DMS 273 (cell line): ENCODE measurements around the gene ALDH4A1.

Experiments
- DNase-seq: peaks from one replicate; lab custom pipeline; 2025; ENCODE audit not compliant: unreplicated experiment; lab: John Stamatoyannopoulos, UW

Gene ALDH4A1

DNA sequence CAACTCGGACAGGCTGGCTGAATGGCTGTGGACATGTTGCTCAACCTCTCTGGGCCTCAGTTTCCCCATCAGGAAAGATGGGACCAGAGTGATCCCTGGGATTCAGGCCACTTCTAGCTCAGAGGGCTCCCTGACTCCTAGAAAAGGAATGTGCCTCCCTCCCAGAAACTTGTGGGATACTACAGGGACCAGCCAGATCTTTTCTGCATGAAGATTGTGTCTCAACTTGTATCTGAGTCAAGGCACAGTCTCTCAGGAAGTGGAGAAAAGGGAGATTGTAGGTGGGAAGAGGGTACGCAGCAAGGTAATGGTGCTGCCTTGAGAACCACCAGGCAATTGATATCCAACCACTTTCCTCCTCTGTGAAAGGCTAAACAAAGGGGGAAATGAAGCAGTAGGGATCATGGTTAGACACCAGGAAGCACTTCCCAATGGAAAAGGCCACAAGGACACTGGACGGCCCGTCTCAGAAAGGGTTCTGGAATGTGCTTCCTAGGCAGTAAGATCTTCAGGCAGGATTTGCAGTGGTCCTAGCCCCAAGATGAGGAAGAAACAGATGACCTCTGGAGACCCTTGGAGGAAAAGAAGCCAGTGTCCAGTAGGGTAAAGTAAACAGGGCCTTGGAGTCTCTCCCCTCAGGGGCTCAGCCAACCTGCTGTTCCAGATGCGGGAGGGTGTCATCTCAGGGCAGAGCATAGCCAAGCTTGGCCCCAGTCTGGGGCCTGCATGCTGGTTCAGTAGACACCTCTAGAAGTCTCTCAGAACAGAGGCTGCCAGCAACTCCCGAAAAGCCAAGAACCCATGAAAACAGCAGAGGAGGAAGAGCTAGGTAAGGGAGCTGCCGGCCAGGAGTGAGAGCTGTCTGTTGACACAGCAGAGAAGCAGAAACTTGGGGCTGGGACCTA is 37.3 kb upstream of the ALDH4A1 start:
- peak; percentile 39 for DNase-seq

DNA sequence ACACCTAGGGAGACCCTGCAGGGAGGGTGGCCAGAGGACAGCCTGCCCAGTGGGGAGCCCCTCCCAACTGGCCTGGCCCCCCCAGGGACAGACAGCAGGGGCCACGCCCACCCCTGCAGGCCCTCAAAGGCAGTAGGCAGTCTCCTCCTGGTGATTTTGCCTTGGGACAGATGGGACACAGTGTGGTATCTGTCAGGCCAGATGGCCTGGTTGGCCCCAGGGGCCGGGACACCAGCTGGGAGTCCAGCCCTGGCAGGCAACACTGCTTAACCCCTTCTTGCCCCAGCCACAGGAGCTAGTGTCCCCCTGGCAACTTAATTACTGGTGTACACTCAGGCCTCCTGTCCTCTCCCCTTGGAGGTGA is 36.3 kb upstream of the ALDH4A1 start:
- peak; percentile 96 for DNase-seq

DNA sequence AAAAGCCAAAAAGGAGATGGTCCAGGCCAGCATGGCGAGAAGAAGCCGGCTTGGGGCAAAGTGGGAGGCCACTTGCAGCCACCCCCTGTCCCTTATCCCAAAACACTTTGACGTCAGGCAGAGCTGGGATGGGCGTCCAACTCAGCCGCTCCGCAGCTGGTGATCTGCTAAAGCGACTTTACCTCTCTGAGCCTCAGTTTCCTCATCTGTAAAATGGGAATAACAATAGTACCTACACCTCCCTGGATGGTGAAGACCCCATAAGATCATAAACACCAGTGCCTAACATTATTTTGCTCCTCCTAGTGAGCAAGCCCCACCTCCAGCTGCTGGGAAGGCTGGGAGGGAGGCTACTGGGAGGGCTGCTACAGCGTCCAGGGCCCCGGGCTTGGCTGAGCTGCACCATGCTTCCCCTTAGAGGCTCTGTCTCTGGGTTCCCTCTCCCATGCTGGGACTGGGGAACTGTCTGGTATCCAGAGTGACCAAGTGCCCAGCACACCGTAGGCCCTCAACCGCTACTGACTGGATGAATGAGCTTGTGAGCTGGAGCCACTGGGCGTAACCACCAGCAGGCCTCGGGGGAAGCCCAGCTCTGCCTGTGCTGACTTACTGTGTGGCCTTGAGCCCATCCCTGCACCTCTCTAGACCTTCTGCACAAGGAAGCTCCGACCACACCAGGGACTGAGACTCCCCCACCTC is 35.8 kb upstream of the ALDH4A1 start:
- DNase-seq, result peak; percentile 86

DNA sequence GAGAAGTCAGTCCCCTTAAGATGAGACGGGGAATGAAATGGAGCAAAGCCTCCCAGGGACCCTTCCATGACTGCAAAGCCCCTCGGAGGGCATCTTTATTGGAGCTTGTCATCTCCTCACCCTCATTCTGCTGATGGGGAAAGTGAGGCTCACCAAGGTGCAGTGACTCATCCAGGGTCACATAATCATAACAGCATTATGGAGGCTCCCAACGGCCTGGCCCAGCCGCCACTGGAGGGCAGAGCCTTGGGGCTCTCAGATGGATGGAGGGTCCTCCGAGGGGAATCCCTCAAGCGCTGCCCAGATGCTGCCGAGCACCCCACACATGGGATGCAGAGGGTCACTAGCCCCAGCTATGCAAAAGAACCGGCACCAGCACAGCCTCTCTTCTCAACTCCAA is 35.2 kb upstream of the ALDH4A1 start:
- no peak for DNase-seq

DNA sequence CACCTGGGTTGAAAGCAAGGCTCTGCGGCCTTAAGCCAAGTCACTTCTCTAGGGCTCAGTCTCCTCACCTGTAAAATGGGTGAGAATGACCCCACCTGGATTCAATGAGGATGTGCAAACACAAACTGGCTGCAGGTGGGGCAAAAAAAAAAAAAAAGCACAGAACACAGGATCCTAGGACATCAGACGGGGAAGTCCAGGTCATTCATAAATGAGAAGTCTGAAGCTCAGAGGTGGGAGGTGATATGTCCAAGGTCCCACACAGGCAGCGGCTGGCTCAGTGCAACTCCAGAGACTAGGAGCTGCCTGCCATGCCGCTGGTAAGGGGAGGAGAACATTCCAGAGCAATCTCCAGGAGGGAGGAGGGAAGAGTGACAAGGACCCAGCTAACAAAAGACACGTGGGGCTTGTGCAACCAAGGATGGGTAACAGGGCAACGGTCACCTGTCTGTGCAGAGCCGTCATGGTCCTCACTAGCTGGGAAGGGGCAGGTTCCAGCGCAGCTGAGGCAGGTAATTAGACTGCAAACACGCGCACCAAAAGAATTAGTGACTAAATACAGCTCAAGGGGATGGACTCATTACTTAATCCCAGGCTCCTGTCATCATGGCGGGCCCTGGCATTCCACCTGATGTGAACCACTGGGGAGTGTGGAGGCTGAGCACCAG is 34.6 kb upstream of the ALDH4A1 start:
- DNase-seq, result no peak

DNA sequence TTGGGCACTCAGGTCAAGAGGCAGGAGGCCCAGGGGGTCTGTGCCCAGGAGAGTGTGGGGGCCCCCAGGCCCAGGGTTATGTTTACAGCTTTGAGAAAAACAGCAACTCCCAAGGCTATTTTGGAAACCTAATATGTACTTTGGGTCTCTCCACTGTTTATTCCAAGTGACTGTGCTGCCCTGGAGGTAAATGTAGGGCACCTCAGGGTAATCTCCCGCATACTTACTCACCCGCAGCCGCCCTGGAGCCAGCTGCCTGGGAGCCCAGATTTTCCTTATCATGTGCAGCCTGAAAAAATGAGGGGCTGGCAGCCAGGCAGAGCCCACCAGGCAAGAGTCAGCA is 34.1 kb upstream of the ALDH4A1 start:
- no peak for DNase-seq

DNA sequence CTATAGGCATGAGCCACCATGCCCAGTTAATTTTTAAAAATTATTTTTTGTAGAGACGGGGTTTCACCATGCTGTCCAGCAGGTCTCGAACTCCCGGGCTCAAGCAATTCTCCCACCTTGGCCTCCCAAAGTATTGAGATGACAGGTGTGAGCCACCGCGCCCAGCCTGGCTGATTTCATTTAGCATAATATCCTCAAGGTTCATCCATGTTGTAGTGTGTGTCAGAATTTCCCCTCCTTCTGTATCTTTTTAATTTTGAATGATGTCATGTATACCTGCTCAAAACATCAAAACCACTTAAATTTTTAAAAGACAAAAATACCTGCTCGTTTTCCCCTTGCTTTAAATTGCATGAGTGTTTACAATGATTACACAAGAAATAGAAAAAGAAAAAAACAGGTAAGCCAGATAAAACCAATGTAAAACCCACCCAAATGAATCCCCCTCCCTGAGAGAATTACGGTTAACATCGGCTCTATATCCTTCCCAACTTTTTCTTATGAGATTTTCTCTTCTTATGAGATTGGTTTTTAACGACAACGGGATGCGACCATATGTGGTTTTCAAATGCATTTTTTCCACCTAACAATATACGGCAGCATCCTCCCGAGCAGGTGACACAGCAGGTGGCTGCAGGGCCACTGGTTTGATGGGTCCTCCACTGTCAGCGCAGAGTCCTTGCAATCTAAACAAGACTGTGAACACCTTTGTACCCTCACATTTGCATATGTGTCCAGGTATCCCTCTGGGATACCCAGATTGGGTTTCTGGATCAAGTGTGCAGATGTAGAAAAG is 32.0 kb upstream of the ALDH4A1 start:
- DNase-seq, result no peak

DNA sequence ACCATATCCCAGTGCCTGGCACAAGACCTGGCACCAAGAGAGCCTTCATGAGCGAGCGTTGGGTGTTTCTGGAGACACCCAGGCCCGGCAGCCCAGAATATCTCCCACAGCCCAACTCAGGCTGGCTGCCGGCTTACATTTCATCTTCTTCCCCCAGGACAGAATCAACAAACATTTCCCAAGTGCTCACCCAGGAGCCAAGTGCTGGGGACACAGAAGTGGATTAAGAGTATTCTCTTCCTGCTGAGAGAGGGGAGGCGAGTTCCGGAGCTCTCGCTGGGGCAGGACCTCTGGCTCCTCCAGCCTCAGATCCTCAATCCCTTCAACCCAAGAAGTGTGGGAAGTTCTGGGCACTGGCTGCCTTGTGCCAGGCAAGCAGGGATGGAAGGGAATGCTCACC is 30.5 kb upstream of the ALDH4A1 start:
- no peak for DNase-seq

DNA sequence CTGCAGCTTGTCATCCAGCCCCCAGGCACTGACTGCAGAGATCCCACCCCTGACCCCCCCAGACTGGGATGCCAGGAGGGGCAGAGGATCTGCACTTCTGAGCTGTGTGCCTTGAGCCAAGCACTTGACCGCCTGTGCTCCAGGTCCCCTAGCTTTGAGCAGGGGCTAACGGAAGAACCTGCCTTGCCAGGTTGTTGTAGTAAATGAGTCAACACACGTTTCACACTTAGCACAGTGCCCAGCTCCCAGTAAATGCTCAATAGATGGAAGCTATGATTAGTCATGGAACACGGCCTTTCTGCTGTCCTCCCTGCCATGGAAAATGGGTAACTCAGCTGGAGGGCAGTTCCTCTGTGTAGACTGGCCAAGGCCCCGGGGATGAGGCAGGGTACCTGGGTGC is 30.0 kb upstream of the ALDH4A1 start:
- no peak for DNase-seq

DNA sequence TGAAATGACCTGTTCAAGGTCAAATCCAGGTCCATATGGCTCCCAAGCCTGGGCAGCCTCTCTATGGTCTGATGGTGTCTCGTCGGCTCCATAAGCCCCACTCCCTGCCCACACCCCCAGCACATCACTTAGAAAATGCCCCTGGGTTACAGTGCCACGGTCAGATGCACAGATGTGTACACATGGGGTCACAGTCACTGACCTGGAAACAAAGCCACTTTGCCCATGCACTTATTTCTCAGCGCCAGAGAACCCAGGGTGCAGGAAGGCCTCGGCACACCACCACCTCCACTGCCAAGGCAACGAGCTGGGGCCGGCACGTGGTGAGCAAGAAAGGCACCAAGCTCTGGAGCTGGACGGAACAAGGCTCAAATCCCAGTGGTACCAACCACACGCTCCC is 29.4 kb upstream of the ALDH4A1 start:
- DNase-seq, result no peak

DNA sequence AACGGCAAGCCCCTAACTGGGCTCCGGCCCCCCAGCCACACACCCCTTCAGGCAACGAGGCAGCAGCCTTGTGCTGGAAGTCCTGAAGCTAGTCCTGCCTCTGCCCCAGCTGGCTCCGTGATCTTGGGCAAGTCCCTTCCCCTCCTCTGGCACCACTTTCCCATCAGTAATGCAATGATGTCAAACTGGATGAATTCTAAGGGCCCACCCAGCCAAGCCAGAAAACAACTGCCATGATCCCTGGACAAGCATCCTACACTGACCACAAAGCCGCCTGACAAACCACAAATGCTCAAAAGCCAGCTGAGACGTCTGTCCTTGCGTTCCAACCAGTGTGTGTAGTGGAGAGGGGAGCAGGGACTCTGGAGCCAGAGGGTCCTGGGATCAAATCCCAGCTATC is 27.3 kb upstream of the ALDH4A1 start:
- DNase-seq, result no peak

DNA sequence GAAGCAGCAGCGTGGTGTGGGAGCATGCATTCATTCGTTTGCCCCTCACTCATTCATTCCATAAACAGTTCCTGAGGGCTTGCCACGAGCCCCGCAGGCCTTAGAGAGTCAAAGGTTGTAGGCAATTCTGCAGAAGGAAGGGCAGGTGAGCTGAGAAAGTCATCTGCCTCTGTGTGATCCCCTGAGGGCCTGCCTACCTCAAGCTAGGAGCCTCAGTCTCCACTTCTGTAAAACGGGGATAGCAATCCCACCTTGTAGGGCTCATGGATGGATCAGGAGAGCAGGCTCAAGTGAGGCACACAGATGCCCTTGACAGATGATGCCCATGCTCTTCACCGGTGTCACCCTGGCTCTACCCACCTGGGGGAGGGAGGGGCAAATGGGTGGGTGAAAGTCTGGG is 26.6 kb upstream of the ALDH4A1 start:
- no peak for DNase-seq

DNA sequence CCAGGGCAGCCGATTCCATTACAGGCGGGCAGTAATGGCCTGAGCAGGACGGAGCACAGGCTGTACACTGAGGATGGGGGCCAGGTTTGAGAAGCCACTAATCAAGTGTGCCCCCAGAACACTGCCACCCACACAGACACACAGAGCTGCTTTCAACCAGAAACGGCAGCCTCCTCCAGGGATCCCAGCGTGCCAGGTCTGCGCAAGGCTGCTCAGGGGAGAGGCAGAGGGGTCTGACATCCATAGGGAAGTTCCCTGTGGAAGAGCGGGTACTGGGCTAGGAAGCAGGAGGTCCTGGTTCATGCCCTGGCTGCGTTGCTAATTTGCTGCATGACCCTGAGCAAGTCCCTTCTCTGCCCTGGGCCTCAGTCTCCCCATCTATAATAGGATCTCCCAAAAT is 26.1 kb upstream of the ALDH4A1 start:
- DNase-seq, result no peak

DNA sequence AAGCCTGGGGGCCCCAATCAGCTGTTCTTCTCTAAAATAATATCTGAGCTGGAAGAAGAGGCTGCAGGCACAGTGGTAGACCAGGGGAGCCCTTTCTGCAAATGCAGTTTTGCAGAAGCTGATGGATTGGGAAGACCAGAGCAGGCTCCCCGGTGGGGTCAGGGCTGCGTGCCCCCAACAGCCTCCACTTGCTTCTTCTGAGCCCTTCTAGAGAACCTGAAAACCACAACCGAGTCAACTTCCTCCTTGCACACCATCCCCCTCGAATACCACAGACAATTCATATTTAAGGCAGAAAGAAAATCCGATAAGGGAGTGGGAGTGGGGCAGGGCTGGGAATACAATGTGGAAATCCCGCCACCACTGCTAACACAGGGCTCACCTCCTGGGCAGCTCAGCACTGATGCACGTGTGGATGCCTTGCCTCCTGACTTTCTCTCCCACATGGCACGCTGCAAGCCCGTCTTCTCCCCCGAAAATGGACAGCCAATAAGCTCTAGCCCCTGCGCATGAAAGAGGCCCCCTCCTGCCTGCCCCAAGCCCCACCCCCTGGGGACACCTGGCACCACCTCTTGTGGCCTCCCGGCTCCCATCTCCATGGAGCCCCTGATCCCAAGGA is 25.4 kb upstream of the ALDH4A1 start:
- DNase-seq, result no peak

DNA sequence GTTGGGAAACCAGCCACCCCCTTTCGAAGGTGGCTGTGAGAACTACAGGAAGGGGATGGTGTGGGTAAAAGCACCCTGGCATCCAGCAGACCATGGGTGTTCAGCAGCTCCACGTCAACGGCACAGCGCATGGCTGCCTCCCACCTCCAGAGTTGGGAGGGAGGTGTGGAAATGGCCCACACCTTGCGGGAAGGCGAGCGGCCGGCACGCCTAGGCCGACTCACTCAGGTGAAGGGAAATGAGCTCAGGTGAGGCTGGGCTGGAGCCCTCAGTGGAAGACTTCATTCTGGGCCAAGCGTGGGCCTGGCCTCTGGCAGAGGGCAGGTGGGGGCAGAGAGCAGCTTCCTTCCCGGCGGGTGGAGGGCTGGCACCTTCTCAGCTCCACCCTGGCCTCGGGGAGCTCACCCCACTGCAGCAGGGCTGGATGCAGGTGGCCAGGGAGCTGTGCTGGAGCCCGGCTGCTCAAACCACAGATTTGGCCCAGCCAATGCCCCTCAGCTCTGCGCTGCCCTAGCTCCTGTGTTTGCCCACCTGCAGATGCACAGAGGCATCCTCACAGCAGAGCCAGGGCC is 24.8 kb upstream of the ALDH4A1 start:
- DNase-seq, result no peak

DNA sequence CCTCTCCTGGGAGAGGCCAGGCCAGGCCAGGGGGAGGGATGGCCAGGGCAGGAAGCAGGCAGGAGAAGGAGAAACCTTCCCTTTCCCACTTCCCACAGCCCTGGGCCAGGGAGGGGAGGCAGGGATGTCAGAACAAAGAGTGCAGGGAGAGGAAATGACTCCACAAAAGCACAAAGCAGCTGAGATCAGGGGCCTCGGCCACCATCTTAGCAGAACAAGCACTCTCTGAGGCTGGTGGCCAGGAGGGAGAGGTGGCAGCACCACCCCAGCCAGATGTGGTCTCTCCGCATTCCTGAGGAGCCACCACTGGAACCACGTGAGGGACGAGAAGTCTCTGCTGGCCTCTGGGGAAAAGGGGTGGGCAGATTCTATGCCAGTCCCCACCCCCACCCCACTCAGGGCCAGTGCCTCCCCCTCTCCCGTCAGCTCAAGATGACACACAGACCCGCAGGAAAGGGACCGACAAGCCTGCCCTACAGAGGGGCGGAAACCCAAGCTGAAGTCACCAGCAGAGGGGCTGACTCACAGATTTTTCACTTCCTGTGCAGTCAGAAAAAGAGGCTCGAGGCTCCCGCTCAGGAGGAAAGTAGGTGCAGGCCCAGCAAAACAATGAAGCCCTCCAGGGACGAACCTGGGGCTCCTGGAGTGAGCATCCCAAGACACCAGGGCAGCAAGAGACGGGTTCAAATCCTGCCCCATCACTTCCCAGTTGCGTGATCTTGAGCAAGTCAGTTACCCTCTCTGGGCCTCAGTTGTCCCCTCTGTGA is 24.1 kb upstream of the ALDH4A1 start:
- no peak for DNase-seq

DNA sequence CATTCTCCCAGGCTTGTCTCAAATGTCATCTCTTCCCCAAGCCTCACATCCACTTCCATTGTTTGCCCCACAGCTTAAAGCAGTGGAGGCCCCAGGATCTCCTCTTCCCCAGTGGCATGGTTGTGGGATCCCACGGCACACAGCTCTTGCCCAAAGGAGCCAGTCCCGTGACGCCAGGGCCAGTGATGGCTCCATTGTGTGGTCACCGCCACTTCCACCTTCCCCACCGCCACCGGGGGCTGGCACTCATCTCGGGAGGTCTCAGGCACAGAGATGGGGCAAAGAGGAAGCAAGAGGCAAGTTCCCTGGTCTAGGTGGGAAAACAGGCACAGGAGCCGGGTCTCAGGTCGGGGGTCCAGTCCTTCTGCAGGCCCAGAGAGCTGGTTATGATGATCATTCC is 22.9 kb upstream of the ALDH4A1 start:
- no peak for DNase-seq

DNA sequence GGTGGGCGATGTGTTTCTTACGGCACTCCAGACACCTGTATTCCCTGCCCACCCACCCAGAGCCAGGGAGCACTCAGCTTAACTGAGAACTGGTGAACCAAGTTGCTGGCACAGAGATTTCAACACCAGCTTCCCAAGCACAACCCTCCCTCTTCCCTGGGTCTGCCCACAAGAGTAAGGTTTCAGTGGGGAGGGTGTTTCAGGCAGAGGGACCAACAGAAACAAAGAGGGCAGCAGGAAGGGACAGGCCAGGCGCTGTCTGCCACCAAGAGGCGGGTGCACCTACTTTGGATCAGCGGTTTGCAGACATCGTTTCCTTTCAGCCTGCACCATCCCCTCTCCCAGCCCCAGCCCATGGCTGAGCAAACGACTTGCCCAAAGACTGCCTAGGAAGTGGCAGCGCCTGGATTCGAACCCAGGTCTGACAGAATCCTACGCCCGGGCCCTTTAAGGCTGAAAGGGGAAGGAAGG is 21.9 kb upstream of the ALDH4A1 start:
- DNase-seq, result peak; percentile 77

DNA sequence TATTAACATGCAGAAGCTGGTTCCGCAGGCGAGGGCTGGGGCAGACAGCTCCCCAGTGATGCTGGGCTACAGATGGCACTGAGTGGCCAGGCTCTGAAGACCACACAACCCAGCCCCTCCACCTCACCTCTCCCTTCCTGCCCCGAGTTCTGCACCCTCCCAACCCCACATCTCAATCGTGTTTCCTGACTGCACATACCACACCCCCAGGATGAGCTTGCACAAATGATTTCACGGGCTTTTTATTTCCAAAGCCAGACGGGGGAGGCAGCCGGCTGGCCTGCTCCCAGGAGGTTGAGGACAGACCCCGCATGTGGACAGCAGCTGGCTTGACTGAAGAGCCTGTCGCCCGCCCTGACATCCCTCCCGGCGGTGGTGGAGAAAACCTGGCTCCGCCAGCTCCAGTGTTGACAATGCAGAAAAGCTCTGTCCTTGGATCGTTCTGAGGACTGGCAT is 21.4 kb upstream of the ALDH4A1 start:
- DNase-seq, result peak; percentile 82
